Activated B cell treated with CpG ODN at 0.5 μM for 24 hours (primary cell): ENCODE data around the gene TRPV6. TPM values are rescaled to one million over a fixed set of nuclear protein-coding genes. Genes with fewer than 3 reads are reported as not detected.

ENCODE experiments used
- ATAC-seq: fragments of 200-7000 bp; cut with Tn5 transposase; one replicate; pipeline ENCODE4 v1.10.0; 2021; ENCODE audit warnings: low read depth, mild to moderate bottlenecking, moderate library complexity
- CTCF ChIA-PET: fragments of 350-600 bp; sonication (Branson Sonifier 250); formaldehyde crosslinking; loops from one replicate; lab custom pipeline; 2021; ENCODE audit warnings: antibody characterized with exemption; lab: Charles Lee
- POLR2A ChIA-PET: fragments of 350-600 bp; sonication (Branson Sonifier 250); formaldehyde crosslinking; loops from one replicate; lab custom pipeline; 2021; ENCODE audit warnings: antibody characterized with exemption; lab: Charles Lee
- DNase-seq: peaks from one replicate; pipeline ENCODE4 v3.0.0; 2022
- H3K27ac Mint-ChIP-seq: one replicate; pipeline ENCODE4 v1.8.0; 2020; ENCODE audit warnings: mixed read lengths
- H3K27me3 Mint-ChIP-seq: one replicate; pipeline ENCODE4 v1.8.0; 2021; ENCODE audit warnings: mixed read lengths
- H3K36me3 Mint-ChIP-seq: one replicate; pipeline ENCODE4 v1.8.0; 2021; ENCODE audit warnings: low read depth, mixed read lengths
- H3K4me1 Mint-ChIP-seq: one replicate; pipeline ENCODE4 v1.8.0; 2021; ENCODE audit warnings: mixed read lengths
- H3K4me3 Mint-ChIP-seq: one replicate; pipeline ENCODE4 v1.8.0; 2020; ENCODE audit warnings: mild to moderate bottlenecking, mixed read lengths
- H3K9me3 Mint-ChIP-seq: one replicate; pipeline ENCODE4 v1.8.0; 2020; ENCODE audit warnings: mixed read lengths
- CTCF ChIP-seq: fragments of 200-600 bp; IDR thresholded peaks from one replicate; pipeline ENCODE4 v1.8.0; 2022; ENCODE audit warnings: antibody characterized with exemption, mild to moderate bottlenecking
- intact Hi-C: fragments of 100-400 bp; cut with micrococcal nuclease; formaldehyde crosslinking; loops from one replicate; pipeline ENCODE4 v1.15.1; 2024
- total RNA-seq: library from RNA; stranded (reverse); gene quantifications from 2 replicates; pipeline ENCODE4 v1.2.3, GENCODE V29; 2022

The TRPV6 gene
- total RNA-seq, 1 donor from 2014 or later = not detected

DNA sequence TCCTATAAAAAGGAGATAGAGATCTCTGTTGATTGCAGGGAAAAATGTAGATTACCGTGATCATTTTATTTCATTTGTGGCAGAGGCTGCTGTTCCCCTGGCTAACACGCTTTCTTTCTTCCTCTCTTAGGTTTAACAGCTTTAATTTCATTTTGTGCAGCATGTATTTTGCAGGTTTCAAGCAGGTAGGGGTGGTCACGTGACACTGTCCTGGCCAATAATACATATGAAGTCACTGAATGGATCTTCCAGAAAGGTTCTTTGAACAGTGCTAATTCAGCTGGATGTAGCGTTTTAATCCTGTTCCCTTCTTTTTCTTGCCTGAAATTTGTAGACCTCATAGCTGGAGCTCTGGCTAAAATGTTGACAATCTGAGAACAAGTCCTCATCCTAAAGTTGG, 34.3 kb downstream of the TRPV6 start:
- Mint-ChIP-seq H3K9me3 (no peaks in the 10 kb centered on the region), H3K27me3 (no peaks in the 10 kb centered on the region), H3K36me3 (peaks cover 5% of the 10 kb centered on the region), H3K27ac (no peak overlapping the region), H3K4me3 (no peak overlapping the region), H3K4me1 (peaks cover 17% of the 10 kb centered on the region)
- no peak for DNase-seq
- CTCF ChIA-PET = interaction anchor here (0.7 to 2.3 kb wide), 5 partner anchors 14 to 226 kb away, joined by 3 to 15 read pairs (median 5); no protein-coding TSS in a partner anchor
- POLR2A ChIA-PET = no interaction called here
- no peak for ATAC-seq
- intact Hi-C loops = loop anchor here (5.0 to 10.0 kb wide), 2 partner anchors 434 to 531 kb away; partner anchors contain the start of genes CASP2, TMEM139 and ZYX
- TF ChIP-seq CTCF = no peak

DNA sequence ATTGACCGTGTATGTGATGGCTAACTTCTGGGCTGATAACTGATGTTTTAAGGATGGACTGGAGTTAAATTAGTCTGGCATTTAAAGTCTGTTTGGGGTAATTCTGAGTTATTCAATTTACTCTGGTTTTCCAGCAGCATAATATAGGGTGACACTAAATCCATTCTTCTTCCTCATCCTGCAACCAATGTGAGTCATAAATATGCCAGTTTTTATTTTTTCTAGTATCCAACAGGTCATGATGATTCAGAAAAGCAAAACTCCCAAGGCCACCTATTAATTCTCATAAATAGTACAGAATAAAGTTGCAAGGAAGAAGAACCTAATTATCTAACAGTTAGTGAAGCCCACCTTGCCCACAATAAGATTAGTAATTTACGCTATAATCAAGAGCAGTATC, 38.2 kb downstream of the TRPV6 start:
- CTCF ChIA-PET = no interaction called here
- ATAC-seq = no peak
- POLR2A ChIA-PET = no interaction called here
- Mint-ChIP-seq H3K4me1 (peaks cover 2% of the 10 kb centered on the region), H3K36me3 (no peaks in the 10 kb centered on the region), H3K27me3 (no peaks in the 10 kb centered on the region), H3K9me3 (no peaks in the 10 kb centered on the region), H3K4me3 (no peak overlapping the region), H3K27ac (no peak overlapping the region)
- no peak for DNase-seq
- TF ChIP-seq CTCF = no peak
- intact Hi-C loops = no loop called here

- no peak for ATAC-seq
- TF ChIP-seq CTCF = no peak
- POLR2A ChIA-PET = interaction anchor here (1.5 kb wide), 1 partner anchor 59 kb away, joined by 4 read pairs; no protein-coding TSS in a partner anchor
These were observed 43.2 kb downstream of the TRPV6 start for GRCh38 chr7:142842251-142842766.

DNA sequence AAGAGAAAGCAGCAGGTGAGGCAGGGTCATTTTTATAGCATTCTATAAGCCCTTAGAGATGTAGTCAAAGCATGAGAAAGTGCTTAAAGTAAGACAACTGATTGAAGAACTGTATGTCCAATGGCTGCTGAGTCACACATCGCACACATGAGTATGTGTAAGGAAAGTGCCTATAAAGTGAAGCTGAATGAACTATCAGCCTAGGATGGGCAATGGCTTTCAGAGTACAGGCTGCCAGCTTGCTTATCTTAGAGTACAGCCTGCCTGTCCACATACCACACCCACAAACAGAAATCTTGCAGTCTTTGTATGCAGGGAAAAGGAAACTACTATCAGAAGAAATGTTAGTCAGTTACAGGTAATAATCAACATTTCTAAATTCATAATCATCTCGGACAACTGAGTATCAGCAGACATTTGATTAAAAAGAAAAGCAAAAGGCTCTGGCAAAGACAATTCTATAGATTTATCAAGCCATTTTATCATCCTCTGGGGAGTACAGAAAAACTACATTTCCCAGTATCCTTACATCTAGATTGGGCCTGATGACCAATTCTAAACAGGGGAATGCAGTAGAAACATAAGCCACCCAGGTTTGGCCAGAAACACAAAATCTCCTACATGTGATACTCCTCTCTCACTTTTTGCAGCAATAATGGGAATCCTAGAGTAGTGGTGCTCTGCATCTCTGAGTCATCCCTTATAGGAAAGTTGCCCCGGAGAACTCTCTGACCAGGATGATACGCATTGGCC, 46.9 kb downstream of the TRPV6 start:
- intact Hi-C loops = no loop called here
- CTCF ChIA-PET = no interaction called here

More at GRCh38 chr7:142842251-142842766, 43.2 kb downstream of the TRPV6 start:
- Mint-ChIP-seq H3K27me3 (no peaks in the 10 kb centered on the region), H3K4me1 (no peaks in the 10 kb centered on the region), H3K4me3 (no peak overlapping the region), H3K9me3 (no peaks in the 10 kb centered on the region), H3K27ac (no peak overlapping the region), H3K36me3 (no peaks in the 10 kb centered on the region)
- DNase-seq = no peak
- intact Hi-C loops = no loop called here
- CTCF ChIA-PET = no interaction called here

More for the DNA sequence above, 46.9 kb downstream of the TRPV6 start:
- POLR2A ChIA-PET = no interaction called here
- Mint-ChIP-seq H3K27ac (no peak overlapping the region), H3K4me1 (peaks cover 5% of the 10 kb centered on the region), H3K27me3 (no peaks in the 10 kb centered on the region), H3K9me3 (no peaks in the 10 kb centered on the region), H3K4me3 (no peak overlapping the region), H3K36me3 (no peaks in the 10 kb centered on the region)
- no peak for TF ChIP-seq CTCF
- DNase-seq = no peak
- ATAC-seq = no peak
